Activated CD4-positive, alpha-beta T cell treated with anti-CD3 and anti-CD28 coated beads for 4 hours (primary cell): ENCODE data around the gene FKBP1A.

Source experiments
- DNase-seq, 2 donors: peaks; one replicate each; pipeline ENCODE4 v3.0.0-alpha.2; 2020

FKBP1A gene

DNA sequence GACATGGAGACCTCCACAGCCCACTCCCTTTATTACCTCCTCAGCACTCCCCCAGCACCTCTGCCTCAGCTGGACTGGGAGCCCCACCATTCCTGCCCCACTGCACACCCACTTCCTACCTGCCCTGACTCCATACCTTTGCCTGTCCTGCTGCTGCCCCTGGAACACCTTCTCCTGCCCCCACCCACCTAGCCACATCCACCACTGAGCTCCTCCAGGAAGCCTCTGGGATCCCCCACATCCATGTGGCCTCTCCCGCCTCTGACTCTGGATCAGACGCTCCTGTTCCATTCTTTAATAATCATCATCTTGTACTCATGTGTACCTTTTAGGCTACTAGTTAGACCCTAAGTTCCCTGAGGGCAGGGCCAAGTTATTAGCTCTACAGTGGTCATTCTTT is 61.8 kb downstream of the FKBP1A start:
- DNase-seq, result no peak

DNA sequence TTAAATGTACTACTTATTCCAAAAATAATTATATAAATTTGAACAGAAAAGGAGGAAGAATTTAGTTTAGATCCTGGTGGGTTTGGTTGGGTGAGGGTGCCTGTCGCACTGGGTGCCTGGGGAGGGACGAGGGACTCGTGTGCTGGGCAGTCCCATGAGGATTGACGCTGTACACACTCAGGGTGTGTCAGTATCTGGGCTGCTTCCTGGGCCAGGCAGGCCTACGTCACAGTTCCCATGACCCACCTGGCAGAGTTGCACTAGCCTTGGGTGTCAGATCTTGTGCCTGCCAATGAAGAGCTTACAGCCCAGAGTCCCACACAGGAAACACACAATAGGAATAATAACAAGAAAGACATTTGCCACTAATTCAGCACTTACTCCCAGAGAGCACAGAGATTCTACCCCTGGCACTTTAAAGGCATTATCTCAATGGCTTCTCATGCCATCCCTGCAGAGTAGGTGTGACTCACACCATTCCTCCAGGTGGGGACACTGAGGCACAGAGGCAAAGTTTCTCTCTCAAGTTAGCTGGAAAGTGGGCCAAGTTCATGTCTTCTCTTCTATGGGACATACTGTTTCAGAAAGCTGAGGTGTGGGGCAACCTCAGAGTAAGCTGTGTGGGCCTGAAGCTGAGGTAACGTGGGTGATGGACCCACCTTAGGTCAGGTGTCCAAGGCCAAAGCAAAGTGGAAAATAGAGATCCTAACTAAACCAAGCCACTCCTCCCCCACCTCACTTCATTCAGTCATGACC is 62.6 kb downstream of the FKBP1A start:
- peak in 1 of 2 donors; percentile 36 for DNase-seq

- DNase-seq, result no peak
Observed at GRCh38 chr20:1328680-1329330, 64.0 kb downstream of the FKBP1A start, which contains the start of gene SDCBP2. SDCBP2 (minus strand) TSS chr20:1329139; CDS start chr20:1320416, 8,723 bp downstream.

GRCh38 chr20:1327827-1328679 is 64.8 kb downstream of the FKBP1A start:
- no peak for DNase-seq

DNA sequence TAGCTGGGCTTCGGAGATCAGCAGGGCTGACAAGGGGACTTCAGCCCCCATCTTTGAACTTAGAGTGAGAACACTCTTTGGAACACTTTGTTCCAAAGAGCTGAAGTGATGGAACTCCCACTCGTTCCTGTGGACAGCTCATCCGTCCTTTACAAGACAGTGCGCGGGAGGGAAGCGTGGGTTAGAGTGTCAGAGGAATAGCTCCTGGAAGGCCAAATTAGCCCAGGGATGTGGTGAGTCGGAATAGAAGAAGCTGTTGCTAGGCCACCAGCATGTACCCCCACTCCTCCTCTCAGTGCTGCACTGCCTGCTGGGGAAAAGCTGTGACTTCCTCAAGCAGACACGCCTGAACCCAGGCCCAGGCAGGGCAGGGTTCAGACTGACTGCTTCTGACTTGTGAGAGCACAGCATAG is 65.6 kb downstream of the FKBP1A start:
- no peak for DNase-seq

DNA sequence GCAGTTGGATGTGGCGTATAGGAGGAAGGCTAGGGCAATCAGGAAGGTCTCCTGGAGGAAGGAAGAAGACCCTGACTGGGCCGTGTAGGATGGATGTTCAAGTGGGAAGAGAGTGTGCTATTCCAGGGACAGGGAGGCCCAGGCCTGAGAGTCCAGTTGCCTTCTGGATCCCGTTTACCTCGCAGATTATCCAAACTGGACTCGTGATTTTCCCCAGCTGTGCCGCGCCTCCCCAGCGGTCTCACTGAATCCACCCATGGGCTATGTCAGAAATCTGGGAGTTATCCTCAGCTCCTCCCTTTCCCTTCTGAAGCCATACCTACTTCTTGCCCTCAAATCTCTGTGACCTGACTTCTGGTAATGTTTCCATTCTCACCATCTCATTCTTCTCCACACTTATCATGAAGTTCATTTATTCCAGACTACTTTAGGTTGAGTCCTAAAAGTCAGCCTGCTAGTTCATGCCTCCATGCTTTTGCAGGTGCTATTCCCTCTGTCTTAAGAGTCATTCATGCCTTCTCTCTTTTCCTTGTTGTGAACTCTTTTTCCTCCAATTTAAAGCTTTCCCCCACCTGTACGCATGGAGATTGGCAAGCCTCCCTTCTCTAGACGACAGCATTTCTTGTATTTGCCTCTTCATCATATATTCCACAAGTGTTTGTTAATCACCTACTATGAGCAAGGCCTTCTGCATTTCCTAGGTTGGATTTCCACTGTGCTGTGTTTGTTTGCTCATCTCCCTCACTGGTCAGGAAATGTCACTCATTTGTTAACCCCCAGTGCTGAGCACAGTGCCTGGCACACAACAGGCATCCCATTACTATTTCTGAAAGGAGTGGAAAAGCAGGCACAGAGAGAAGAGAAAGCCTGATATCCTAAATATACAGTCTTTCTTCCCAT is 66.6 kb downstream of the FKBP1A start:
- no peak for DNase-seq

- peak; percentile 99 for DNase-seq
Observed at GRCh38 chr20:1325173-1326030, 67.5 kb downstream of the FKBP1A start.

- DNase-seq, result peak; percentile 40 to 57
Observed at GRCh38 chr20:1324598-1325172, 68.2 kb downstream of the FKBP1A start.

- DNase-seq, result no peak
Observed at GRCh38 chr20:1323830-1324597, 68.8 kb downstream of the FKBP1A start.

GRCh38 chr20:1323256-1323655 is 69.6 kb downstream of the FKBP1A start:
- no peak for DNase-seq

DNA sequence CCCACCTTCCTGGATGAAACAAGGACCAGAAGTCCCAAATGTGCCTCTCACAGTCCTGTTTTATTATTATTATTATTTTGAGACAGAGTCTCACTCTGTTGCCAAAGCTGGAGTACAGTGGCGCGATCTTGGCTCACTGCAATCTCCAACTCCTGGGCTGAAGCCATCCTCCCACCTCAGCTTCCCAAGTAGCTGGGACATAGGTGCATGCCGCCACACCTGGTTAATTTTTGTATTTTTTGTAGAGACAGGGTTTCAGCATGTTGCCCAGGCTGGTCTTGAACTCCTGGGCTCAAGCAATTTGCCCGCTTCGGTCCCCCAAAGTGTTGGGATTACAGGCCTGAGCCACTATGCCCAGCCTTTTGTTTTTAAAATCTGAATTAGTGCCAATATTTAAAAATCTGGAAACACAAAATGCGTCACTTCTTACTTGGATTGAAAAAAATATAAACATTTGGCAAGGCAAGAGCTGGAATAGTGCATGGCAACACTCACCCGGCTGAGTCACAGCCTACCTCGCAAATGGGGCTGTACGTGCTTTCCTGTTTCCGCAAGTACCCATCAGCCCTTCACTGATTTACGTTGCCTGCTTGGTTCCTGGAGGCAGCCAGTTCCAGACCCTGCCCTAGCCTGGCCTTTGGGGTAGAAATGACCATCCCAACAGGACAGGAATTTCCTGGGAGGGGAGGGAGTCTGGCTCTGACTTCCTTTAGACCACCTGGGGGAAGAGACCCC is 70.2 kb downstream of the FKBP1A start:
- DNase-seq, result no peak

GRCh38 chr20:1321654-1321939 is 71.3 kb downstream of the FKBP1A start:
- DNase-seq, result no peak

GRCh38 chr20:1320902-1321653 is 71.8 kb downstream of the FKBP1A start:
- DNase-seq, result no peak

- DNase-seq, result no peak
Observed at GRCh38 chr20:1320016-1320415, 72.8 kb downstream of the FKBP1A start.

DNA sequence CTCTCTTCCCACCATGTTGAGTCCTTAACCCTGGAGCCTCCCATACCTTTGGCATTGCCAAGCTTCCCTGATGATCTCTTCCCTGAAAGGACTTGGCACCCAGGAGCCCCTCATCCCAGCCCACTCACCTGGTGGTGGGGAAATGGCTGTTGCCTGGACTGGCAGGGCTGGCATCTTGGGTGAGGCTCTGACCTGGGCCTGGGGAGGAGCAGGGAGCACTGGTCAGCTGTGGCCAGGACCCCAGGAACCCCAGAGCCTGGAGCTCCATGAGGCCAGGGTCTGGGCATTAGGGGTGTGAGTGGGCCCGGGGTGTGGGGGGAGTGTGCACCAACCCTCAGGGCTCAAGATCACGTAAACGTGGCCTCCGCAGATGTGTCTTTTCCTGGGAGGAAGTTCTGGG is 73.4 kb downstream of the FKBP1A start:
- DNase-seq, result no peak

- DNase-seq, result no peak
Observed at GRCh38 chr20:1319051-1319450, 73.8 kb downstream of the FKBP1A start.
